Kidney (tissue), 14 donors: Measurements from ENCODE around the gene MEIS2. TPM values are rescaled to one million over a fixed set of nuclear protein-coding genes. Genes with fewer than 3 reads are reported as not detected.

Experiments
- DNase-seq, 5 donors: peaks; one replicate each; pipeline ENCODE4 v3.0.0-alpha.2; 2013 to 2020
- FAIRE-seq: peaks from 2 replicates; lab custom pipeline; 2012; peaks lifted over from hg19 to GRCh38; lab: Jason Lieb, UNC
- H3K27ac ChIP-seq, 2 donors: one replicate each; pipeline ENCODE4 v1.7.0; 2013; ENCODE audit warnings: low read depth in 2 of 2, low read length in 2 of 2, inconsistent platforms in 1 of 2
- H3K27me3 ChIP-seq: one replicate; pipeline ENCODE4 v1.7.1; 2013; ENCODE audit warnings: low read length, inconsistent platforms; ENCODE audit not compliant: control insufficient read depth, insufficient read depth
- H3K36me3 ChIP-seq, 3 donors: one replicate each; pipeline versions ENCODE4 v1.7.0 to v1.7.1; 2013; ENCODE audit warnings: low read length in 3 of 3, control low read depth in 1 of 3, inconsistent platforms in 1 of 3; ENCODE audit not compliant: insufficient read depth in 3 of 3, control insufficient read depth in 2 of 3
- H3K4me1 ChIP-seq, 3 donors: one replicate each; pipeline versions ENCODE4 v1.7.0 to v1.7.1; 2013; ENCODE audit warnings: low read length in 3 of 3, inconsistent platforms in 1 of 3, low read depth in 1 of 3; ENCODE audit not compliant: control insufficient read depth in 2 of 3, insufficient read depth in 2 of 3
- H3K4me3 ChIP-seq, 3 donors: one replicate each; pipeline versions ENCODE4 v1.7.0 to v1.8.1; 2013; ENCODE audit warnings: low read length in 3 of 3, control low read depth in 1 of 3, inconsistent platforms in 1 of 3
- H3K9ac ChIP-seq, 3 donors: one replicate each; pipeline versions ENCODE4 v1.7.0 to v1.7.1; 2013; ENCODE audit warnings: low read length in 3 of 3, control low read depth in 1 of 3, inconsistent platforms in 1 of 3
- H3K9me3 ChIP-seq, 3 donors: one replicate each; pipeline versions ENCODE4 v1.7.0 to v1.7.1; 2013; ENCODE audit warnings: low read length in 3 of 3, control low read depth in 1 of 3, inconsistent platforms in 1 of 3; ENCODE audit not compliant: control insufficient read depth in 2 of 3, insufficient read depth in 1 of 3
- CTCF ChIP-seq: IDR thresholded peaks from 3 replicates; pipeline ENCODE4 v1.5.1; 2012; ENCODE audit warnings: mild to moderate bottlenecking, moderate library complexity, borderline replicate concordance; ENCODE audit not compliant: insufficient read depth; ENCODE audit errors: extremely low read depth
- intact Hi-C: fragments of 100-400 bp; cut with DNase I; formaldehyde crosslinking; loops from one replicate; pipeline ENCODE4 v1.11.1; 2022
- polyA plus RNA-seq: library from polyadenylated mRNA; stranded (reverse); fragments of 350-450 nt; fragmentation: Illumina TruSeq; extraction: RNeasy Lipid Tissue Mini Kit (QIAGEN cat#74804); gene quantifications from one replicate; pipeline ENCODE4 v1.2.3, GENCODE V29; 2014; ENCODE audit warnings: low read depth, low replicate concordance; ENCODE audit not compliant: insufficient read depth
- total RNA-seq: library from RNA; stranded (reverse); fragmentation: NEBNext Ultra II Directional; extraction: Animal tissue kit (Norgen Biotek cat#: 25700); gene quantifications from one replicate; pipeline ENCODE4 v1.2.1, GENCODE V29; 2021
- donor health status: control.
- donor health status: control.
- donor health status: control.
- donor health status: control.
- donor health status: control.
- donor health status: DM: yes; HTN: yes; CAD: no.
- donor health status: Normal renal cell carcinoma (clear cell type).

The MEIS2 gene
- total and polyA plus RNA-seq, 2 donors from 2014 or later = 14.7 to 50.9 TPM

GRCh38 chr15:37034392-37034791 lies 66.0 kb downstream of the MEIS2 start:
- H3K4me1 ChIP-seq = peaks cover 0 to 7% (median 0%) of the 10 kb centered on the region in 3 donors
- H3K36me3 ChIP-seq = peaks cover 0 to 3% (median 0%) of the 10 kb centered on the region in 3 donors
- no peaks in the 10 kb centered on the region for H3K27me3 ChIP-seq
- H3K9me3 ChIP-seq = no peaks in the 10 kb centered on the region
- intact Hi-C loops = no loop called here
- H3K27ac ChIP-seq = no peak overlapping the region
- H3K9ac ChIP-seq = no peak overlapping the region
- no peak for FAIRE-seq
- H3K4me3 ChIP-seq = no peak overlapping the region
- DNase-seq = no peak
- no peak for TF ChIP-seq CTCF

DNA sequence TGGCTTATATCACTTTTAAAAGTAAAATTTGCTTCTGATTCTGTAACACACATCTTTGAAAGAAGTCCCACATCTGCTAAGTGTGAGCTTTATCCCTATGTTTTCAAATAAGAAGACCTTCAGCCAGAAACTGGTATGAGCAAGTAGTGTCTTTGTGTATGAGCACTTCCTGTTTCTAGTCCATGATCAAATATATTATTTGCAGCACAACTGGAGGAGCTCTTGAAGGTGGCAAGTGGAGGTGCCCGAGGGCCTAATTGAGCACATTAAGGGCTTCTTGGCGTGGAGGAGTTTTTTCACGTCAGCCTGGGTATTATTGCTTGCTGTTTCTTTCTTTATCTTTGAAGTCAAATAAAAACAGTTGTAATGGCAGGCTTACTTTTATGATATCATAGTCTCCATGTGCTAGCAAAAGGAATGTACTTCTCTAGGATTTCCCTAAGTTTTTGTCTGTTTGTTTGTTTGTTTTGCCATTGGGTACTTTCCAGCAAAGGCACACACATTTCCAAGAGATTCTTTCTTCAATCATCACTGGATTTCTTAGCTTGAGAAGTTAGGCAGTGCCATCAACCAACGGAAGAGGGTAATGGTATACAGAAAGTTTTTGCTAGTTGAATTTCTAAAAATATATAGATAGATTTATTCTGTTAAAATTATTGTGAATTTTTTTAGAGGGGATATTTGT lies 68.1 kb downstream of the MEIS2 start:
- intact Hi-C loops = no loop called here
- H3K9ac ChIP-seq = no peak overlapping the region

GRCh38 chr15:37031198-37031597 lies 69.2 kb downstream of the MEIS2 start:
- intact Hi-C loops = no loop called here
- Histone ChIP-seq H3K4me1 (peaks cover 0 to 7% (median 0%) of the 10 kb centered on the region in 3 donors), H3K9ac (no peak overlapping the region)

More for the DNA sequence above, 68.1 kb downstream of the MEIS2 start:
- no peak for FAIRE-seq
- no peak overlapping the region for H3K27ac ChIP-seq
- TF ChIP-seq CTCF = no peak
- peaks cover 0 to 3% (median 0%) of the 10 kb centered on the region in 3 donors for H3K36me3 ChIP-seq
- H3K4me3 ChIP-seq = no peak overlapping the region
- H3K4me1 ChIP-seq = peaks cover 0 to 7% (median 0%) of the 10 kb centered on the region in 3 donors
- H3K9me3 ChIP-seq = no peaks in the 10 kb centered on the region
- no peaks in the 10 kb centered on the region for H3K27me3 ChIP-seq
- no peak for DNase-seq

More at GRCh38 chr15:37031198-37031597, 69.2 kb downstream of the MEIS2 start:
- no peaks in the 10 kb centered on the region for H3K9me3 ChIP-seq
- DNase-seq (peak in 1 of 5 donors; percentile 44), FAIRE-seq (no peak)
- no peaks in the 10 kb centered on the region for H3K27me3 ChIP-seq
- no peak for TF ChIP-seq CTCF
- H3K36me3 ChIP-seq = peaks cover 0 to 3% (median 0%) of the 10 kb centered on the region in 3 donors
- no peak overlapping the region for H3K4me3 ChIP-seq
- no peak overlapping the region for H3K27ac ChIP-seq
